Measurements from ENCODE around the gene FBXO45. TPM values are rescaled to one million over a fixed set of nuclear protein-coding genes. Genes with fewer than 3 reads are reported as not detected.
"Not testable (repeated sequence)": the region's sequence is repeated elsewhere in the genome, so short reads cannot be mapped to it uniquely, and the experiment has no call there.

FBXO45 gene
- total RNA-seq, 6 experiments from 2014 or later = 3.8 to 5.5 (median 4.4) TPM

DNA sequence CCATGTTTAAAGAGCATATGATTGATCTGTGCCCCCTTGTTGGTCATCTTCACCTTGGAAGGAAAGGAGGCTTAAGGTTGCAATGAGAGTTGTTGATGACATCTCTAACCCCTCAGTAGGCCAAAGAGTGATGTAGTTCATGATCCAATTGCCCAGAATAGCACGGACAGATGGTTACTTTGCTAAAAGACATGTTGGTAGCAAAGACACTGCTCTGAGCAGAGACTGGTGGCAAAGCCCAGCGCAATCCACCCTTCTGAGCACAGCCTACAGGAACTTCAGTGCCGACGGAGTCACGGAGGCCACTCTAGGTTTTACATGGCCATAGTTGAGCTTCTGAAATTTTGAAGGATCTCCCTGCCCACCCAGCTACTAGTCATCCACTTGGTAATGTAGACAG is 21.8 kb downstream of the FBXO45 start:
- H3K4me1 ChIP-seq = no peaks in the 10 kb centered on the region
- no peaks in the 10 kb centered on the region for H3K27me3 ChIP-seq
- intact Hi-C loops (cut with DNase I) = no loop called here
- no peak for ATAC-seq
- H3K27ac ChIP-seq = no peak overlapping the region
- TF ChIP-seq POLR2A (IDR thresholded peaks at IDR 0.05) = no peak
- no peak for TF ChIP-seq CTCF (IDR thresholded peaks at IDR 0.05)
- no peaks in the 10 kb centered on the region for H3K36me3 ChIP-seq
- no peak overlapping the region for H3K4me3 ChIP-seq
- no peaks in the 10 kb centered on the region for H3K9me3 ChIP-seq
- 82% methylated on average over 4 of the region's 5 CpGs for WGBS (ENCODE audit: insufficient coverage, low coverage, low lambda C conversion rate, missing lambda C conversion rate)
- DNase-seq = no peak

- intact Hi-C loops (cut with DNase I) = no loop called here
- H3K4me3 ChIP-seq = no peak overlapping the region
- H3K27me3 ChIP-seq = no peaks in the 10 kb centered on the region
- H3K9me3 ChIP-seq = no peaks in the 10 kb centered on the region
- H3K4me1 ChIP-seq = no peaks in the 10 kb centered on the region
- no peak overlapping the region for H3K27ac ChIP-seq
- no peaks in the 10 kb centered on the region for H3K36me3 ChIP-seq
- no peak for TF ChIP-seq CTCF (IDR thresholded peaks at IDR 0.05)
- TF ChIP-seq POLR2A (IDR thresholded peaks at IDR 0.05) = no peak
- no peak for DNase-seq
- WGBS (ENCODE audit: insufficient coverage, low coverage, low lambda C conversion rate, missing lambda C conversion rate) = 21% methylated on average over 3 of the region's 5 CpGs
- ATAC-seq = no peak
Measured at GRCh38 chr3:196596355-196596754, 27.9 kb downstream of the FBXO45 start.

DNA sequence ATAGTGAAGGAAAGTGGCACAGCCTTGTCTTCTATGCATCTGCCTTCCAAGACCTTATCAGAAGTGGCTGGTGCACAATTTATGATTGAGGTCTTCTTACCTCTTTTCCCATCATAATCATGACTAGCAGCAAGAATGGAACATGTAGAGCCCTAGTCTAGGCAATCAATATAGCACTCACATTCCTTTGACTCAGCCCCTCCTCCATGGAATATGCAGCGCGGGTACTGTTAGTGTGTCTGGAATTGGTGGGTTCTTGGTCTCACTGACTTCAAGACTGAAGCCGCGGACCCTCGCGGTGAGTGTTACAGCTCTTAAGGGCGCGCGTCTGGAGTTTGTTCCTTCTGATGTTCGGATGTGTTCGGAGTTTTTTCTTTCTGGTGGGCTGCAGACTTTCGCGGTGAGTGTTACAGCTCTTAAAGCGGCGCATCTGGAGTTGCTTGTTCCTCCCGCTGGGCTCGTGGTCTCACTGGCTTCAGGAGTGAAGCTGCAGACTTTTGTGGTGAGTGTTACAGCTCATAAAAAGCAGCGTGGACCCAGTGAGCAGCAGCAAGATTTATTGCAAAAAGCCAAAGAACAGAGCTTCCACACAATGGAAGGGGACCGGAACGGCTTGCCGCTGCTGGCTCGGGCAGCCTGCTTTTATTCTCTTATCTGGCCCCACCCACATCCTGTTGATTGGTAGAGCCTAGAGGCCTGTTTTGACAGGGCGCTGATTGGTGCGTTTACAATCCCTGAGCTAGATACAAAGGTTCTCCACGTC is 29.7 kb downstream of the FBXO45 start:
- H3K9me3 ChIP-seq; ATAC-seq; H3K4me3 ChIP-seq; H3K27me3 ChIP-seq; H3K36me3 ChIP-seq; intact Hi-C loops (cut with DNase I); DNase-seq; H3K4me1 ChIP-seq; H3K27ac ChIP-seq: not testable (repeated sequence)
- WGBS (ENCODE audit: insufficient coverage, low coverage, low lambda C conversion rate, missing lambda C conversion rate) = 51% methylated on average over 5 of the region's 25 CpGs

DNA sequence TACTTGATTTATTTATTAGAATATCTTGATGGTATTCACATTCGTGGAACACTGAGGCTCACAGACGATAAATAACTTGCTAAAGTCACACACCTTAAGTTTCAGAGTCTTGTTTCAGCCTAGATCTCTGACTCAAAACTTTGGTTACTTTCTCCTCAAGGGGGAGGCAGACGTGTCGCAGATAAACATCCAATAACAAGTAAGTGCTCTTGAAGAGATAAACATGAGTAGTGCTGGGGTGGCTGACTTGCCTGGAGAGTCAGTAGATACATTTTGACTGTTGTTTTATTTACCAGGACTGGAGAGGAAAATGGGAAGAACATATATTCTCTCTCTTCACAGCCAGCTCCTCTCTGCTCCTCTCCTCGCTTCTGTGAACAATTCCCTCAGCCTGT is 31.3 kb downstream of the FBXO45 start:
- no peak for DNase-seq
- H3K27ac ChIP-seq = no peak overlapping the region
- ATAC-seq = no peak
- intact Hi-C loops (cut with DNase I) = no loop called here
- no peaks in the 10 kb centered on the region for H3K36me3 ChIP-seq
- no peaks in the 10 kb centered on the region for H3K9me3 ChIP-seq
- 62% methylated on average over 5 of the region's 5 CpGs for WGBS (ENCODE audit: insufficient coverage, low coverage, low lambda C conversion rate, missing lambda C conversion rate)
- no peaks in the 10 kb centered on the region for H3K4me1 ChIP-seq
- H3K27me3 ChIP-seq = no peaks in the 10 kb centered on the region
- no peak overlapping the region for H3K4me3 ChIP-seq
- TF ChIP-seq CTCF (IDR thresholded peaks at IDR 0.05) (no peak), POLR2A (IDR thresholded peaks at IDR 0.05) (no peak)

GRCh38 chr3:196600359-196600758 is 31.9 kb downstream of the FBXO45 start:
- TF ChIP-seq CTCF (IDR thresholded peaks at IDR 0.05) (no peak), POLR2A (IDR thresholded peaks at IDR 0.05) (no peak)
- Histone ChIP-seq H3K4me1 (no peaks in the 10 kb centered on the region), H3K9me3 (no peaks in the 10 kb centered on the region), H3K4me3 (no peak overlapping the region), H3K27me3 (no peaks in the 10 kb centered on the region), H3K27ac (no peak overlapping the region), H3K36me3 (no peaks in the 10 kb centered on the region)
- 85% methylated on average over 7 of the region's 7 CpGs for WGBS (ENCODE audit: insufficient coverage, low coverage, low lambda C conversion rate, missing lambda C conversion rate)
- DNase-seq = no peak
- intact Hi-C loops (cut with DNase I) = no loop called here
- ATAC-seq = no peak

Measured in right lobe of liver (tissue), 6 donors.